HepG2 (cell line): Measurements from ENCODE around the gene GPSM1. TPM values are rescaled to one million over a fixed set of nuclear protein-coding genes. Genes with fewer than 3 reads are reported as not detected.

Experiments used
- ZBTB7B ChIP-seq: sonication (generic); formaldehyde crosslinking; IDR thresholded peaks from 2 replicates; pipeline ENCODE4 v1.4.0; 2020; ENCODE audit warnings: missing genetic modification reagents
- ZNF17 ChIP-seq: sonication (generic); formaldehyde crosslinking; IDR thresholded peaks from 2 replicates; pipeline ENCODE4 v1.5.0; 2020; ENCODE audit warnings: mild to moderate bottlenecking, missing genetic modification reagents
- ZNF180 ChIP-seq: sonication (generic); formaldehyde crosslinking; IDR thresholded peaks from 2 replicates; pipeline ENCODE4 v1.4.0; 2020; ENCODE audit warnings: low read depth, missing genetic modification reagents, borderline replicate concordance
- ZNF235 ChIP-seq: sonication (generic); formaldehyde crosslinking; IDR thresholded peaks from 2 replicates; pipeline ENCODE4 v1.8.1; 2023; ENCODE audit warnings: mild to moderate bottlenecking, missing genetic modification reagents, borderline replicate concordance
- ZNF629 ChIP-seq: sonication (generic); formaldehyde crosslinking; conservative IDR thresholded peaks from 2 replicates; pipeline ENCODE4 v1.5.0; 2020; ENCODE audit warnings: missing genetic modification reagents
- ZNF709 ChIP-seq: sonication (generic); formaldehyde crosslinking; IDR thresholded peaks from 2 replicates; pipeline ENCODE4 v1.5.0; 2020; ENCODE audit warnings: mild to moderate bottlenecking, missing genetic modification reagents
- ZNF749 ChIP-seq: sonication (generic); formaldehyde crosslinking; IDR thresholded peaks from 2 replicates; pipeline ENCODE4 v1.8.0; 2022; ENCODE audit warnings: mild to moderate bottlenecking, missing genetic modification reagents, moderate library complexity, borderline replicate concordance
- polyA plus RNA-seq, 8 experiments: library from polyadenylated mRNA; depleted of rRNA in 3 of 8; stranded (reverse) in 7 of 8; unstranded in 1 of 8; fragments of >200 nt; fragmentation: Illumina TruSeq in 4 of 8; extraction: Trizol in 4 of 8; gene quantifications; 2 replicates each; pipeline versions ENCODE4 v1.2.1 to v1.2.3, GENCODE V29; 2011 to 2016; ENCODE audit warnings: low read depth in 4 of 8, missing spikeins in 1 of 8, mixed read lengths in 1 of 8; ENCODE audit not compliant: insufficient read depth in 1 of 8
- total RNA-seq, 5 experiments: library from RNA; depleted of rRNA; stranded (reverse); fragments of >200 nt; fragmentation: Illumina TruSeq; extraction: Trizol; gene quantifications; 2 replicates each; pipeline ENCODE4 v1.2.3, GENCODE V29; 2016; ENCODE audit warnings: low read depth in 1 of 5
- TF ChIP-seq, protein P1 (sequence below): sonication (generic); formaldehyde crosslinking; IDR thresholded peaks from 2 replicates; pipeline ENCODE4 v1.5.0; 2020; ENCODE audit warnings: mild to moderate bottlenecking, missing genetic modification reagents, borderline replicate concordance
- TF ChIP-seq, protein P2 (sequence below): sonication (generic); formaldehyde crosslinking; IDR thresholded peaks from 2 replicates; pipeline ENCODE4 v1.8.0; 2022; ENCODE audit warnings: mild to moderate bottlenecking, missing genetic modification reagents, borderline replicate concordance
- TF ChIP-seq, protein P3 (sequence below): sonication (generic); formaldehyde crosslinking; IDR thresholded peaks from 2 replicates; pipeline ENCODE4 v1.5.0; 2020; ENCODE audit warnings: missing genetic modification reagents, mild to moderate bottlenecking, borderline replicate concordance
- TF ChIP-seq, protein P4 (sequence below): sonication (generic); formaldehyde crosslinking; IDR thresholded peaks from 2 replicates; pipeline ENCODE4 v1.4.0; 2020; ENCODE audit warnings: mild to moderate bottlenecking, missing genetic modification reagents, borderline replicate concordance
- TF ChIP-seq, protein P5 (sequence below): sonication (generic); formaldehyde crosslinking; IDR thresholded peaks from 2 replicates; pipeline ENCODE4 v1.4.0; 2020; ENCODE audit warnings: mild to moderate bottlenecking, low read depth, missing genetic modification reagents
- TF ChIP-seq, protein P6 (sequence below): sonication (generic); formaldehyde crosslinking; IDR thresholded peaks from 2 replicates; pipeline ENCODE4 v1.8.1; 2022; ENCODE audit warnings: low read depth, mild to moderate bottlenecking, missing genetic modification reagents
- TF ChIP-seq, protein P7 (sequence below): sonication (generic); formaldehyde crosslinking; IDR thresholded peaks from 2 replicates; pipeline ENCODE4 v1.4.0; 2020; ENCODE audit warnings: mild to moderate bottlenecking, missing genetic modification reagents

The GPSM1 gene
- total and polyA plus RNA-seq, 2 of the 13 experiments (the other 11 are each of a cell fraction or from before 2014, with no cell fraction given) = 1.0 to 2.4 TPM

DNA sequence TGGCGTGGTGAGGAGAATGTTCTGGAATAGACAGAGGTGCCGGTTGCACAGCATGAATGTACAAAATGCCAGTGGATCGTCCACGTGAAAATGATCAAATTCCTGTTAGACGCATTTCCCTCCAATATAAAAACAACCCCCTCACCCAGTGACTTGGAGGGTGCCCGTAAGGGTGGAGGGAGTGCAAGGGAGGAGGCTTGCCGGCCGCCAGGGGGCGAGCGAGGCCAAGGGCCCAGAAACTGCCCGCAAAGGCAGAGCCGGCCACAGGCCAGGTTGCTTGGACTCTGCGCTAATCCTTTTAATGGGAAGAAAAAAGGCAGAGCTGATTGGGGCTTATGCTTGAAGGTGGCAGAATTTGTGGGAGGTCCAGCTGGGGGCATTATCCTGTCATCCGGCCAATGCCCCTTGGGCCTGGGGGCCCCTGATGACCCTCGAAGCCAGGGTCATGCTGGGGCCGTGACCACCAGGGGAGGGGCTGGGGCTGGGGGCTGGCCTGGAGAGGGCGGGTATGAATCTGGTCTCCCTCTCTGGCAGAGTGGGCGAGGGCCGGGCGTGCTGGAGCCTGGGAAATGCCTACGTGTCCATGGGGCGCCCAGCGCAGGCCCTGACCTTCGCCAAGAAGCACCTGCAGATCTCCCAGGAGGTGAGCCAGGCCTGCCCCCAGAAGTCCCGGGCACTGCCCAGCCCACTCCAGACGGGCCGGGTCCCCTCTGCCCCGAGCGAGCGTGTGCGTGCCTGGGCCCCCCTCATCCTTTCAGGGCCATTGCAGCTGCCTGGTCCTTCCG, 12.0 kb downstream of the GPSM1 start (continued):
- TF ChIP-seq, protein P1, sequence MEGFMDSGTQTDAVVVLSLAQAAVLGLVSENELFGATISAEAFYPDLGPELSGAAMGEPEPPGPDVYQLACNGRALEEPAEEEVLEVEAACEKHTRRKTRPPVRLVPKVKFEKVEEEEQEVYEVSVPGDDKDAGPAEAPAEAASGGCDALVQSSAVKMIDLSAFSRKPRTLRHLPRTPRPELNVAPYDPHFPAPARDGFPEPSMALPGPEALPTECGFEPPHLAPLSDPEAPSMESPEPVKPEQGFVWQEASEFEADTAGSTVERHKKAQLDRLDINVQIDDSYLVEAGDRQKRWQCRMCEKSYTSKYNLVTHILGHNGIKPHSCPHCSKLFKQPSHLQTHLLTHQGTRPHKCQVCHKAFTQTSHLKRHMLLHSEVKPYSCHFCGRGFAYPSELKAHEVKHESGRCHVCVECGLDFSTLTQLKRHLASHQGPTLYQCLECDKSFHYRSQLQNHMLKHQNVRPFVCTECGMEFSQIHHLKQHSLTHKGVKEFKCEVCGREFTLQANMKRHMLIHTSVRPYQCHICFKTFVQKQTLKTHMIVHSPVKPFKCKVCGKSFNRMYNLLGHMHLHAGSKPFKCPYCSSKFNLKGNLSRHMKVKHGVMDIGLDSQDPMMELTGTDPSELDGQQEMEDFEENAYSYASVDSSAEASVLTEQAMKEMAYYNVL (CRISPR knock-in tag) = no peak
- TF ChIP-seq ZBTB7B (CRISPR knock-in tag) (no peak), ZNF629 (CRISPR knock-in tag) (no peak), ZNF180 (CRISPR knock-in tag) (no peak), ZNF709 (CRISPR knock-in tag) (no peak), ZNF17 (CRISPR knock-in tag) (no peak), ZNF749 (no peak), ZNF235 (CRISPR knock-in tag) (no peak)
- TF ChIP-seq, protein P2, sequence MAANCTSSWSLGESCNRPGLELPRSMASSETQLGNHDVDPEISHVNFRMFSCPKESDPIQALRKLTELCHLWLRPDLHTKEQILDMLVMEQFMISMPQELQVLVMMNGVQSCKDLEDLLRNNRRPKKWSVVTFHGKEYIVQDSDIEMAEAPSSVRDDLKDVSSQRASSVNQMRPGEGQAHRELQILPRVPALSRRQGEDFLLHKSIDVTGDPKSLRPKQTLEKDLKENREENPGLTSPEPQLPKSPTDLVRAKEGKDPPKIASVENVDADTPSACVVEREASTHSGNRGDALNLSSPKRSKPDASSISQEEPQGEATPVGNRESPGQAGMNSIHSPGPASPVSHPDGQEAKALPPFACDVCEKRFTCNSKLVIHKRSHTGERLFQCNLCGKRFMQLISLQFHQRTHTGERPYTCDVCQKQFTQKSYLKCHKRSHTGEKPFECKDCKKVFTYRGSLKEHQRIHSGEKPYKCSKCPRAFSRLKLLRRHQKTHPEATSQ (CRISPR knock-in tag) = no peak
- TF ChIP-seq, protein P3, sequence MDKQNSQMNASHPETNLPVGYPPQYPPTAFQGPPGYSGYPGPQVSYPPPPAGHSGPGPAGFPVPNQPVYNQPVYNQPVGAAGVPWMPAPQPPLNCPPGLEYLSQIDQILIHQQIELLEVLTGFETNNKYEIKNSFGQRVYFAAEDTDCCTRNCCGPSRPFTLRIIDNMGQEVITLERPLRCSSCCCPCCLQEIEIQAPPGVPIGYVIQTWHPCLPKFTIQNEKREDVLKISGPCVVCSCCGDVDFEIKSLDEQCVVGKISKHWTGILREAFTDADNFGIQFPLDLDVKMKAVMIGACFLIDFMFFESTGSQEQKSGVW = no peak
- TF ChIP-seq, protein P4, sequence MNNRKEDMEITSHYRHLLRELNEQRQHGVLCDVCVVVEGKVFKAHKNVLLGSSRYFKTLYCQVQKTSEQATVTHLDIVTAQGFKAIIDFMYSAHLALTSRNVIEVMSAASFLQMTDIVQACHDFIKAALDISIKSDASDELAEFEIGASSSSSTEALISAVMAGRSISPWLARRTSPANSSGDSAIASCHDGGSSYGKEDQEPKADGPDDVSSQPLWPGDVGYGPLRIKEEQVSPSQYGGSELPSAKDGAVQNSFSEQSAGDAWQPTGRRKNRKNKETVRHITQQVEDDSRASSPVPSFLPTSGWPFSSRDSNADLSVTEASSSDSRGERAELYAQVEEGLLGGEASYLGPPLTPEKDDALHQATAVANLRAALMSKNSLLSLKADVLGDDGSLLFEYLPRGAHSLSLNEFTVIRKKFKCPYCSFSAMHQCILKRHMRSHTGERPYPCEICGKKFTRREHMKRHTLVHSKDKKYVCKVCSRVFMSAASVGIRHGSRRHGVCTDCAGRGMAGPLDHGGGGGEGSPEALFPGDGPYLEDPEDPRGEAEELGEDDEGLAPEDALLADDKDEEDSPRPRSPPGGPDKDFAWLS = no peak
- TF ChIP-seq, protein P5, sequence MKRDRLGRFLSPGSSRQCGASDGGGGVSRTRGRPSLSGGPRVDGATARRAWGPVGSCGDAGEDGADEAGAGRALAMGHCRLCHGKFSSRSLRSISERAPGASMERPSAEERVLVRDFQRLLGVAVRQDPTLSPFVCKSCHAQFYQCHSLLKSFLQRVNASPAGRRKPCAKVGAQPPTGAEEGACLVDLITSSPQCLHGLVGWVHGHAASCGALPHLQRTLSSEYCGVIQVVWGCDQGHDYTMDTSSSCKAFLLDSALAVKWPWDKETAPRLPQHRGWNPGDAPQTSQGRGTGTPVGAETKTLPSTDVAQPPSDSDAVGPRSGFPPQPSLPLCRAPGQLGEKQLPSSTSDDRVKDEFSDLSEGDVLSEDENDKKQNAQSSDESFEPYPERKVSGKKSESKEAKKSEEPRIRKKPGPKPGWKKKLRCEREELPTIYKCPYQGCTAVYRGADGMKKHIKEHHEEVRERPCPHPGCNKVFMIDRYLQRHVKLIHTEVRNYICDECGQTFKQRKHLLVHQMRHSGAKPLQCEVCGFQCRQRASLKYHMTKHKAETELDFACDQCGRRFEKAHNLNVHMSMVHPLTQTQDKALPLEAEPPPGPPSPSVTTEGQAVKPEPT (CRISPR knock-in tag) = no peak
- TF ChIP-seq, protein P6, sequence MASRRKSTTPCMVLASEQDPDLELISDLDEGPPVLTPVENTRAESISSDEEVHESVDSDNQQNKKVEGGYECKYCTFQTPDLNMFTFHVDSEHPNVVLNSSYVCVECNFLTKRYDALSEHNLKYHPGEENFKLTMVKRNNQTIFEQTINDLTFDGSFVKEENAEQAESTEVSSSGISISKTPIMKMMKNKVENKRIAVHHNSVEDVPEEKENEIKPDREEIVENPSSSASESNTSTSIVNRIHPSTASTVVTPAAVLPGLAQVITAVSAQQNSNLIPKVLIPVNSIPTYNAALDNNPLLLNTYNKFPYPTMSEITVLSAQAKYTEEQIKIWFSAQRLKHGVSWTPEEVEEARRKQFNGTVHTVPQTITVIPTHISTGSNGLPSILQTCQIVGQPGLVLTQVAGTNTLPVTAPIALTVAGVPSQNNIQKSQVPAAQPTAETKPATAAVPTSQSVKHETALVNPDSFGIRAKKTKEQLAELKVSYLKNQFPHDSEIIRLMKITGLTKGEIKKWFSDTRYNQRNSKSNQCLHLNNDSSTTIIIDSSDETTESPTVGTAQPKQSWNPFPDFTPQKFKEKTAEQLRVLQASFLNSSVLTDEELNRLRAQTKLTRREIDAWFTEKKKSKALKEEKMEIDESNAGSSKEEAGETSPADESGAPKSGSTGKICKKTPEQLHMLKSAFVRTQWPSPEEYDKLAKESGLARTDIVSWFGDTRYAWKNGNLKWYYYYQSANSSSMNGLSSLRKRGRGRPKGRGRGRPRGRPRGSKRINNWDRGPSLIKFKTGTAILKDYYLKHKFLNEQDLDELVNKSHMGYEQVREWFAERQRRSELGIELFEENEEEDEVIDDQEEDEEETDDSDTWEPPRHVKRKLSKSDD = no peak
- TF ChIP-seq, protein P7, sequence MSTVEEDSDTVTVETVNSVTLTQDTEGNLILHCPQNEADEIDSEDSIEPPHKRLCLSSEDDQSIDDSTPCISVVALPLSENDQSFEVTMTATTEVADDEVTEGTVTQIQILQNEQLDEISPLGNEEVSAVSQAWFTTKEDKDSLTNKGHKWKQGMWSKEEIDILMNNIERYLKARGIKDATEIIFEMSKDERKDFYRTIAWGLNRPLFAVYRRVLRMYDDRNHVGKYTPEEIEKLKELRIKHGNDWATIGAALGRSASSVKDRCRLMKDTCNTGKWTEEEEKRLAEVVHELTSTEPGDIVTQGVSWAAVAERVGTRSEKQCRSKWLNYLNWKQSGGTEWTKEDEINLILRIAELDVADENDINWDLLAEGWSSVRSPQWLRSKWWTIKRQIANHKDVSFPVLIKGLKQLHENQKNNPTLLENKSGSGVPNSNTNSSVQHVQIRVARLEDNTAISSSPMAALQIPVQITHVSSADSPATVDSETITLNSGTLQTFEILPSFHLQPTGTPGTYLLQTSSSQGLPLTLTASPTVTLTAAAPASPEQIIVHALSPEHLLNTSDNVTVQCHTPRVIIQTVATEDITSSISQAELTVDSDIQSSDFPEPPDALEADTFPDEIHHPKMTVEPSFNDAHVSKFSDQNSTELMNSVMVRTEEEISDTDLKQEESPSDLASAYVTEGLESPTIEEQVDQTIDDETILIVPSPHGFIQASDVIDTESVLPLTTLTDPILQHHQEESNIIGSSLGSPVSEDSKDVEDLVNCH (CRISPR knock-in tag) = no peak
